Activated CD8-positive, alpha-beta T cell treated with anti-CD3 and anti-CD28 coated beads for 36 hours (primary cell): ENCODE data around the gene HOOK1. TPM values are rescaled to one million over a fixed set of nuclear protein-coding genes. Genes with fewer than 3 reads are reported as not detected.
A peak's percentile ranks its signal among the peaks of the same experiment; 100 is the strongest.

Experiments used
- ATAC-seq: fragments of 200-7000 bp; cut with Tn5 transposase; one replicate; pipeline ENCODE4 v1.10.0; 2021; ENCODE audit warnings: mild to moderate bottlenecking, moderate library complexity
- CTCF ChIA-PET: fragments of 350-600 bp; sonication (Branson Sonifier 250); formaldehyde crosslinking; loops from one replicate; lab custom pipeline; 2021; ENCODE audit warnings: antibody characterized with exemption; lab: Charles Lee
- POLR2A ChIA-PET: fragments of 350-600 bp; sonication (Branson Sonifier 250); formaldehyde crosslinking; loops from one replicate; lab custom pipeline; 2021; ENCODE audit warnings: antibody characterized with exemption; lab: Charles Lee
- DNase-seq: peaks from one replicate; pipeline ENCODE4 v3.0.0-alpha.2; 2020
- H3K27ac Mint-ChIP-seq: one replicate; pipeline ENCODE4 v1.8.0; 2021; ENCODE audit warnings: mild to moderate bottlenecking, mixed read lengths
- H3K27me3 Mint-ChIP-seq: one replicate; pipeline ENCODE4 v1.8.0; 2021; ENCODE audit warnings: mixed read lengths
- H3K36me3 Mint-ChIP-seq: one replicate; pipeline ENCODE4 v1.8.0; 2021; ENCODE audit warnings: low read depth, mixed read lengths
- H3K4me1 Mint-ChIP-seq: one replicate; pipeline ENCODE4 v1.8.0; 2021; ENCODE audit warnings: low read depth, mixed read lengths
- H3K4me3 Mint-ChIP-seq: one replicate; pipeline ENCODE4 v1.8.0; 2021; ENCODE audit warnings: mild to moderate bottlenecking, moderate library complexity, mixed read lengths
- H3K9me3 Mint-ChIP-seq: one replicate; pipeline ENCODE4 v1.8.0; 2021; ENCODE audit warnings: mixed read lengths
- intact Hi-C: fragments of 100-400 bp; cut with micrococcal nuclease; formaldehyde crosslinking; loops from one replicate; pipeline ENCODE4 v1.10.0; 2022
- total RNA-seq, 2 experiments: library from RNA; stranded (reverse); gene quantifications; one replicate each; pipeline ENCODE4 v1.2.3, GENCODE V29; 2021
- TF ChIP-seq, protein P1 (sequence below): fragments of 200-600 bp; IDR thresholded peaks from one replicate; pipeline ENCODE4 v1.8.0; 2022; ENCODE audit warnings: antibody characterized with exemption, mild to moderate bottlenecking

The HOOK1 gene
- total RNA-seq, 2 experiments from 2014 or later, result 13.3 to 15.9 TPM

DNA sequence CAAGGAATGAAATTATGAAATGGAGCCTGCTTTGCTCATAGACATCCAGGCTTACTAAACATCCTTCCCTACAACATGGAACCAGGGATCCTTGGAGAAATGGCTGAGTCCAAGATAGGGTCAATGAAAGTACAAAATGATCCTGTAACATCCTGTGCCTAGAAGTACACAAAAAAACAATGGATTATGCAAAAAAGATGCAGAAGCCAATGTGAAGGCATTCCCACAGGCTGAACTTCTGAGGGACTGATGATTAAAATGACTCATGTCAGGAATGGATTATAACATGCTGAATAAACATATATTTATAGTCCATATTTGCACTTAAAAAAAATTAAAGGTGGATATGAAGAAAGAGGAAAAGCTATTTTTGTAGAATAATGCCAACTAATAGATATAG, 10.4 kb upstream of the HOOK1 start:
- Mint-ChIP-seq H3K27ac (no peak overlapping the region), H3K4me1 (no peaks in the 10 kb centered on the region), H3K27me3 (peaks cover 15% of the 10 kb centered on the region), H3K9me3 (peaks cover 1% of the 10 kb centered on the region), H3K4me3 (no peak overlapping the region), H3K36me3 (no peaks in the 10 kb centered on the region)
- TF ChIP-seq, protein P1, sequence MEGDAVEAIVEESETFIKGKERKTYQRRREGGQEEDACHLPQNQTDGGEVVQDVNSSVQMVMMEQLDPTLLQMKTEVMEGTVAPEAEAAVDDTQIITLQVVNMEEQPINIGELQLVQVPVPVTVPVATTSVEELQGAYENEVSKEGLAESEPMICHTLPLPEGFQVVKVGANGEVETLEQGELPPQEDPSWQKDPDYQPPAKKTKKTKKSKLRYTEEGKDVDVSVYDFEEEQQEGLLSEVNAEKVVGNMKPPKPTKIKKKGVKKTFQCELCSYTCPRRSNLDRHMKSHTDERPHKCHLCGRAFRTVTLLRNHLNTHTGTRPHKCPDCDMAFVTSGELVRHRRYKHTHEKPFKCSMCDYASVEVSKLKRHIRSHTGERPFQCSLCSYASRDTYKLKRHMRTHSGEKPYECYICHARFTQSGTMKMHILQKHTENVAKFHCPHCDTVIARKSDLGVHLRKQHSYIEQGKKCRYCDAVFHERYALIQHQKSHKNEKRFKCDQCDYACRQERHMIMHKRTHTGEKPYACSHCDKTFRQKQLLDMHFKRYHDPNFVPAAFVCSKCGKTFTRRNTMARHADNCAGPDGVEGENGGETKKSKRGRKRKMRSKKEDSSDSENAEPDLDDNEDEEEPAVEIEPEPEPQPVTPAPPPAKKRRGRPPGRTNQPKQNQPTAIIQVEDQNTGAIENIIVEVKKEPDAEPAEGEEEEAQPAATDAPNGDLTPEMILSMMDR, result no peak
- CTCF ChIA-PET, result no interaction called here
- ATAC-seq (no peak), DNase-seq (no peak)
- intact Hi-C loops, result no loop called here
- POLR2A ChIA-PET, result interaction anchor here (0.7 to 1.1 kb wide), 2 partner anchors 9 to 54 kb away, joined by 3 to 4 read pairs; no protein-coding TSS in a partner anchor

DNA sequence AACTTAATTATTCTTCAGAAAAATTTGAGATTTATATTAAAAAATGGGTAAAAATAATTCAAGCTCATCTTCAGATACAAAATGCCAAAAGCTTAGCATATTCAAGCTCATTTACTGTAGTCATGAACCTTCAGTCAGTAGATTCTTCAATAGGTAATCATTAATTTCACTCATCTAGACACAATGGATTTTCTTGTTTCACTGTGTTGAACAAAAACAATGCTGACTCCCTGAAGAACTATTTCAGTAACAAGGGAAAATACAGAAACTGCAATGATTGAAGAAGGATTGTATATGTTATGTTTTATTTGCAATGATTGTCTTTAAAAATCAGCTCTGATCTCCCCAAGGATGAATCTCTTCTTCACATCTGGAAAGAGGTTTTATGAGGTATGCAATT, 9.2 kb upstream of the HOOK1 start:
- ChIA-PET CTCF (interaction anchor here (1.3 to 1.6 kb wide), 2 partner anchors 9 to 142 kb away, joined by 3 read pairs; no protein-coding TSS in a partner anchor), POLR2A (no interaction called here)
- no peaks in the 10 kb centered on the region for H3K4me1 Mint-ChIP-seq
- no peaks in the 10 kb centered on the region for H3K36me3 Mint-ChIP-seq
- H3K9me3 Mint-ChIP-seq, result peaks cover 1% of the 10 kb centered on the region
- no peak overlapping the region for H3K27ac Mint-ChIP-seq
- H3K27me3 Mint-ChIP-seq, result peaks cover 17% of the 10 kb centered on the region
- no peak overlapping the region for H3K4me3 Mint-ChIP-seq
- TF ChIP-seq, protein P1, result no peak
- DNase-seq (no peak), ATAC-seq (no peak)
- intact Hi-C loops, result no loop called here

GRCh38 chr1:59814180-59814900, 409 bp upstream of the HOOK1 start:
- ChIA-PET CTCF (interaction anchor here (0.7 to 1.6 kb wide), 2 partner anchors 11 to 1299 kb away, joined by 3 read pairs; no protein-coding TSS in a partner anchor), POLR2A (interaction anchor here (0.7 to 1.2 kb wide), 2 partner anchors 10 to 119 kb away, joined by 3 to 4 read pairs; no protein-coding TSS in a partner anchor)
- no peaks in the 10 kb centered on the region for H3K9me3 Mint-ChIP-seq
- peak; percentile 97 for ATAC-seq
- H3K27ac Mint-ChIP-seq, result peak overlapping the region; percentile 78
- peaks cover 3% of the 10 kb centered on the region for H3K4me1 Mint-ChIP-seq
- DNase-seq, result peak; percentile 86
- H3K27me3 Mint-ChIP-seq, result peaks cover 8% of the 10 kb centered on the region
- TF ChIP-seq, protein P1, result no peak
- H3K36me3 Mint-ChIP-seq, result no peaks in the 10 kb centered on the region
- intact Hi-C loops, result no loop called here
- H3K4me3 Mint-ChIP-seq, result no peak overlapping the region

DNA sequence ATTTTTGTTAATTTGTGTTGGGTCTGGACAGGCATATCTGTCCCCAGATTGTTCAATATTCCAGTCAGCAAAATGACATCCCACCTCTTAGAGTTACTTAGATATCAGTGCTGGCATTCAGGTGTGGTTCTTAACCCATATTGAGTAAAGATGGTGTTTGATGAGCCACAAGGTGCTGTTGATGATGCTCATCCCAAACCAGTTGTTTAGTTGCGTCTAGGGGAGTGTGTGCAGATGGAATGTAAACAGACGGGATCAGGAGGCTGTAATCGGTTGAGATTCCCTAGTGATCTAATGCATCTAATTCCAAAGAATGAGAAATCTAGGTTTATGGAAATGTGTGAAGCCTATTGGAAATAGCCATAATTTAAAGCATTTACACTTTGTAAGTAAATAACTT, 1.1 kb downstream of the HOOK1 start:
- Mint-ChIP-seq H3K9me3 (no peaks in the 10 kb centered on the region), H3K4me1 (peaks cover 8% of the 10 kb centered on the region), H3K36me3 (no peaks in the 10 kb centered on the region), H3K27ac (no peak overlapping the region), H3K4me3 (no peak overlapping the region), H3K27me3 (peaks cover 6% of the 10 kb centered on the region)
- POLR2A ChIA-PET, result interaction anchor here (1.0 kb wide), 1 partner anchor 111 kb away, joined by 3 read pairs; no protein-coding TSS in a partner anchor
- TF ChIP-seq, protein P1, result no peak
- CTCF ChIA-PET, result no interaction called here
- ATAC-seq (no peak), DNase-seq (no peak)
- intact Hi-C loops, result no loop called here

DNA sequence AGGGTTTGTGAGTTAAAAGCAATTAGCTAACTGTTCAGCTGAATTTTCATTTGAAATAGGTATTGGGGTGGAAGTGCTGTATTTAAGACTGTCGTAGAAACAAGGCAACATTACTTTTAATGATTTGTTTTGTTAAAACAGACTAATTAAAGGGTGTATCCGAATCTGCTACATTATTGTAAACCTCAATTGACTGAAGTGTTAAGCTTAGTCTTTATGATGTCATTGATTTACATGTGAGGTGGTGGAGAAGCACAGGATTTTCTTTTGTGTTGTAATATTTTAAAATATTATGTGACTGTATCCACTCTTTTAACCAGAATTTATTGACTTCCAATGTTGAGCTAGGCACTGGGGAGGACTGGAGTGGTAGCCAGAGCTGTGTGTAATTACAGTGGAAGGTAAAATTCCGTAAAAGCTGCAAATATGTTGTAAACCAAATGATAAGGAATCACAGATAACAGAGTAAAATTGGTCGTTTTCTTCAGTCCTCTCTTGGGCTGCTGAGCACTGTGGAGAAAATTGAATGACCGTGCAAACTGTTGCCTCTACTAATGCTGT, 1.6 kb downstream of the HOOK1 start:
- ChIA-PET POLR2A (no interaction called here), CTCF (no interaction called here)
- Mint-ChIP-seq H3K27ac (no peak overlapping the region), H3K9me3 (no peaks in the 10 kb centered on the region), H3K27me3 (peaks cover 3% of the 10 kb centered on the region), H3K4me1 (peaks cover 8% of the 10 kb centered on the region), H3K36me3 (no peaks in the 10 kb centered on the region), H3K4me3 (no peak overlapping the region)
- DNase-seq, result no peak
- intact Hi-C loops, result no loop called here
- TF ChIP-seq, protein P1, result no peak
- no peak for ATAC-seq
